Measurements from ENCODE around the gene VAV2.
A peak's percentile ranks its signal among the peaks of the same experiment; 100 is the strongest.

The VAV2 gene

GRCh38 chr9:133991964-133992779, at the start of gene VAV2:
Gene VAV2 (minus strand): TSS chr9:133992324. CDS start chr9:133992278, 46 bp downstream.
- DNase-seq (ENCODE audit: low read depth in 2 of 2), result peak in 1 of 2 experiments; percentile 15

- no peak for DNase-seq (ENCODE audit: low read depth in 2 of 2)
Observed at GRCh38 chr9:134041649-134041962, 49.5 kb upstream of the VAV2 start.

GRCh38 chr9:134040781-134041648, 48.9 kb upstream of the VAV2 start:
- DNase-seq (ENCODE audit: low read depth in 2 of 2), result no peak

- no peak for DNase-seq (ENCODE audit: low read depth in 2 of 2)
Observed at GRCh38 chr9:134040176-134040565, 48.0 kb upstream of the VAV2 start.

GRCh38 chr9:134039386-134040175, 47.5 kb upstream of the VAV2 start:
- DNase-seq (ENCODE audit: low read depth in 2 of 2), result no peak

- DNase-seq (ENCODE audit: low read depth in 2 of 2), result no peak
Observed at GRCh38 chr9:134037641-134038040, 45.5 kb upstream of the VAV2 start.

- no peak for DNase-seq (ENCODE audit: low read depth in 2 of 2)
Observed at GRCh38 chr9:134036130-134036529, 44.0 kb upstream of the VAV2 start.

GRCh38 chr9:134035041-134036039, 43.2 kb upstream of the VAV2 start:
- DNase-seq (ENCODE audit: low read depth in 2 of 2), result no peak

- DNase-seq (ENCODE audit: low read depth in 2 of 2), result no peak
Observed at GRCh38 chr9:134034215-134035040, 42.3 kb upstream of the VAV2 start.

- DNase-seq (ENCODE audit: low read depth in 2 of 2), result no peak
Observed at GRCh38 chr9:134033516-134034214, 41.5 kb upstream of the VAV2 start.

GRCh38 chr9:134032456-134033222, 40.5 kb upstream of the VAV2 start:
- DNase-seq (ENCODE audit: low read depth in 2 of 2), result no peak

GRCh38 chr9:134031783-134032182, 39.7 kb upstream of the VAV2 start:
- DNase-seq (ENCODE audit: low read depth in 2 of 2), result no peak

GRCh38 chr9:134030821-134031470, 38.8 kb upstream of the VAV2 start:
- DNase-seq (ENCODE audit: low read depth in 2 of 2), result no peak

GRCh38 chr9:134029248-134030226, 37.4 kb upstream of the VAV2 start:
- no peak for DNase-seq (ENCODE audit: low read depth in 2 of 2)

- no peak for DNase-seq (ENCODE audit: low read depth in 2 of 2)
Observed at GRCh38 chr9:134028575-134029247, 36.6 kb upstream of the VAV2 start.

GRCh38 chr9:134028076-134028475, 36.0 kb upstream of the VAV2 start:
- DNase-seq (ENCODE audit: low read depth in 2 of 2), result no peak

All from fibroblast of skin of left quadriceps (primary cell).